ENCODE measurements around the gene ADGRD1. TPM values are rescaled to one million over a fixed set of nuclear protein-coding genes. Genes with fewer than 3 reads are reported as not detected.

ADGRD1 gene
- total and polyA plus RNA-seq, 2 of the 8 experiments (the other 6 are each of a cell fraction or from before 2014, with no cell fraction given), result 0.36 to 0.48 TPM

DNA sequence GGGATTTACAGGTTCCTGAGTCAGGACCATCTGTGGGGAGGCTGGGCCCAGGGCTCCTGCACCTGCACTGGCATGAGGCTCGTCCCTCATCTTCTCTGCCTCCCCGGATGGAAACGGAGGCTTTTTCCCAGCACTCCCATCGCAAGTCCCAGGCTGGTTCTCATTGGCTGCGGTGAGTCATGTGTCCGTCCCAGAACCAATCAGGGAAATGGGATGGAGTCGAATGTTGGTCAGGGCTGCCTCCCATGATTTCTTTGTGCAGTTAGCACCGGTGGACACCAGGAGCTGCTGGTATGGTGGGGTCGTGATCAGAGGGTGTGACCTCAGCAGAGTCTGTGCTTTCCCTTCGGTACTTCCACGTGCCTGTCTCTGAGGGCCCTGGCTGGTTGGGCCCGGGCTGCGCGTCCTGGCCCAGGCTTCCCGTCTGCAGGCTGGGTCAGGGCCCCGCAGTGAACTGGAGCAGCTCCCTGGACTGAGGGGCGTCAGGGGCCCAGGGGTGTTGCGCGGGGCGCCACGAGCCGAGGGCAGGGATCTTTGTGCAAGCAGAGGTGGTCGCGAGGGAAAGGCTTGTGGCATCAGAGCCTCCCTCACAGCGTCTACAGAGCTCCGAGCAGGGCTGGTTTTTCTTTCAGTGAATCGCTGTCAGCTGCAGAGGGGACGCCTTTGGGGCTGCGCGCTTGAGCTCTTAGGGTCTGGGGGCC is 168.1 kb downstream of the ADGRD1 start:
- H3K23ac ChIP-seq (ENCODE audit: insufficient read length), result no peak overlapping the region
- WGBS, 2 experiments (ENCODE audit: extremely low coverage in 1 of 2, insufficient coverage in 1 of 2, insufficient read length in 1 of 2, insufficient replicate concordance in 2 of 2, low coverage in 1 of 2, low lambda C conversion rate in 2 of 2, missing lambda C conversion rate in 1 of 2), result 95% methylated on average over 22 of the region's 30 CpGs; no CpG with 5 or more reads in 1 of the 2 experiments
- H3K4ac ChIP-seq (replicated peaks; ENCODE audit: insufficient read length, low read depth, low read length), result no peak overlapping the region
- H3K4me3 ChIP-seq (ENCODE audit: extremely low read depth in 1 of 4, insufficient read depth in 2 of 4, low read depth in 3 of 4, low read length in 4 of 4), result no peak overlapping the region
- no peaks in the 10 kb centered on the region for H3K79me1 ChIP-seq (ENCODE audit: low read depth, low read length)
- no peak overlapping the region for H3K18ac ChIP-seq (ENCODE audit: extremely low read depth, low read length)
- H3K23me2 ChIP-seq (ENCODE audit: low read depth, low read length), result no peaks in the 10 kb centered on the region
- CTCF ChIA-PET (ENCODE audit: partially characterized antibody), result interaction anchor here (1.7 to 15.0 kb wide), 4 partner anchors 9 to 37 kb away, joined by 4 to 196 read pairs (median 5); no protein-coding TSS in a partner anchor
- H2BK12ac ChIP-seq (ENCODE audit: low read depth, low read length), result no peak overlapping the region
- no peak overlapping the region for H2BK120ac ChIP-seq (replicated peaks; ENCODE audit: low read depth, low read length)
- H3K56ac ChIP-seq (replicated peaks; ENCODE audit: insufficient read length, low read depth, low read length), result no peak overlapping the region
- H3K4me2 ChIP-seq (ENCODE audit: insufficient read depth in 1 of 2, low read depth in 2 of 2, low read length in 2 of 2), result no peak overlapping the region
- DNase-seq (ENCODE audit: low read depth in 1 of 2, low spot score in 2 of 2), result no peak
- H2AFZ ChIP-seq (ENCODE audit: low read length), result no peak overlapping the region
- TF ChIP-seq, protein P1, sequence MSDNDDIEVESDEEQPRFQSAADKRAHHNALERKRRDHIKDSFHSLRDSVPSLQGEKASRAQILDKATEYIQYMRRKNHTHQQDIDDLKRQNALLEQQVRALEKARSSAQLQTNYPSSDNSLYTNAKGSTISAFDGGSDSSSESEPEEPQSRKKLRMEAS (IDR thresholded peaks at IDR 0.05), result no peak
- TF ChIP-seq SAP30 (IDR thresholded peaks at IDR 0.05; ENCODE audit: insufficient read depth, insufficient replicate concordance, low read length) (no peak), JUND (IDR thresholded peaks at IDR 0.05; ENCODE audit: low read length) (no peak), BACH1 (IDR thresholded peaks at IDR 0.05; ENCODE audit: low read length) (no peak), NANOG (IDR thresholded peaks at IDR 0.05; ENCODE audit: insufficient read depth, low read depth, low read length, poor library complexity, severe bottlenecking) (no peak), BCL11A (IDR thresholded peaks at IDR 0.05; ENCODE audit: low read depth in 2 of 2, low read length in 2 of 2) (no peak), ATF3 (IDR thresholded peaks at IDR 0.05; ENCODE audit: insufficient read depth, low read depth, low read length) (no peak), HDAC6 (IDR thresholded peaks at IDR 0.05; ENCODE audit: low read depth, low read length) (no peak)
- TF ChIP-seq, protein P2, sequence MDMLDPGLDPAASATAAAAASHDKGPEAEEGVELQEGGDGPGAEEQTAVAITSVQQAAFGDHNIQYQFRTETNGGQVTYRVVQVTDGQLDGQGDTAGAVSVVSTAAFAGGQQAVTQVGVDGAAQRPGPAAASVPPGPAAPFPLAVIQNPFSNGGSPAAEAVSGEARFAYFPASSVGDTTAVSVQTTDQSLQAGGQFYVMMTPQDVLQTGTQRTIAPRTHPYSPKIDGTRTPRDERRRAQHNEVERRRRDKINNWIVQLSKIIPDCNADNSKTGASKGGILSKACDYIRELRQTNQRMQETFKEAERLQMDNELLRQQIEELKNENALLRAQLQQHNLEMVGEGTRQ (IDR thresholded peaks at IDR 0.05; ENCODE audit: low read length), result peak; percentile 57
- H3K9ac ChIP-seq (replicated peaks in 1 of 4; ENCODE audit: extremely low read depth in 1 of 4, low read depth in 3 of 4, low read length in 3 of 4), result no peak overlapping the region
- H2AK5ac ChIP-seq (ENCODE audit: low read depth, low read length), result no peak overlapping the region
- POLR2A ChIA-PET (ENCODE audit: partially characterized antibody), result no interaction called here
- no peak overlapping the region for H2BK5ac ChIP-seq (ENCODE audit: low read depth, low read length)
- H2BK15ac ChIP-seq (ENCODE audit: low read length), result no peak overlapping the region
- H3K9me3 ChIP-seq (ENCODE audit: insufficient read depth in 2 of 2, low read depth in 1 of 2, low read length in 1 of 2), result no peaks in the 10 kb centered on the region
- no peak overlapping the region for H3K27ac ChIP-seq (ENCODE audit: low read depth, low read length)
- no peaks in the 10 kb centered on the region for H3K79me2 ChIP-seq (ENCODE audit: control insufficient read depth in 1 of 2, insufficient read depth in 2 of 2, low read length in 2 of 2)
- no peak overlapping the region for H4K91ac ChIP-seq (replicated peaks; ENCODE audit: insufficient read length, low read length)
- H3K27me3 ChIP-seq (replicated peaks in 1 of 4; ENCODE audit: control insufficient read depth in 3 of 4, extremely low read depth in 1 of 4, insufficient read depth in 3 of 4, low read length in 3 of 4), result no peaks in the 10 kb centered on the region; a peak in 1 of 7 replicates
- no peaks in the 10 kb centered on the region; a peak in 1 of 8 replicates for H3K36me3 ChIP-seq (ENCODE audit: control insufficient read depth in 2 of 4, insufficient read depth in 4 of 4, low read length in 3 of 4)
- no peak for FAIRE-seq
- H3K4me1 ChIP-seq (replicated peaks in 1 of 4; ENCODE audit: control insufficient read depth in 3 of 4, insufficient read depth in 4 of 4, low read length in 3 of 4), result no peaks in the 10 kb centered on the region
- no peak overlapping the region for H3K14ac ChIP-seq (ENCODE audit: insufficient read length)
- H2BK20ac ChIP-seq (ENCODE audit: low read length), result no peak overlapping the region
- no peaks in the 10 kb centered on the region for H4K20me1 ChIP-seq (replicated peaks in 1 of 2; ENCODE audit: control insufficient read depth in 1 of 2, insufficient read depth in 2 of 2, low read length in 2 of 2)
- H4K5ac ChIP-seq (ENCODE audit: insufficient read length, low read depth, low read length), result no peak overlapping the region
- H4K8ac ChIP-seq (ENCODE audit: extremely low read depth, insufficient read depth, low read length), result no peak overlapping the region

All from H1 (cell line).